Fibroblast of lung (primary cell): ENCODE data around the gene DUXB. TPM values are rescaled to one million over a fixed set of nuclear protein-coding genes. Genes with fewer than 3 reads are reported as not detected.

Source experiments
- polyA plus RNA-seq, 2 donors: library from polyadenylated mRNA; depleted of rRNA in 1 of 2; stranded (reverse) in 1 of 2; unstranded in 1 of 2; fragments of >200 nt; gene quantifications; 2 replicates each; pipeline ENCODE4 v1.2.1, GENCODE V29; 2011 to 2012; ENCODE audit warnings: missing spikeins in 1 of 2
- total RNA-seq: library from RNA; depleted of rRNA; stranded (reverse); fragments of >200 nt; gene quantifications from 2 replicates; pipeline ENCODE4 v1.2.1, GENCODE V29; 2014

DUXB gene
- total and polyA plus RNA-seq, 2 donors (not counting 1 experiment from before 2014, with no cell fraction given) = not detected

Other genes with a start within 250 kb of the DUXB start
- 14.5 and 20.3 TPM in 2 replicates for gene TMEM170A, start 236.8 kb downstream of the DUXB start, total RNA-seq
- 10.3 and 12.3 TPM in 2 replicates for gene TMEM170A, start 236.8 kb downstream of the DUXB start, polyA plus RNA-seq
- gene CHST6, start 206.0 kb downstream of the DUXB start, total RNA-seq = 0.17 and 0.26 TPM in 2 replicates
- 0.02 and 0.16 TPM in 2 replicates for gene CHST6, start 206.0 kb downstream of the DUXB start, polyA plus RNA-seq
- gene CHST5, start 165.4 kb downstream of the DUXB start, total RNA-seq = under 0.01 TPM in 1 of 2 replicates, not detected in the other
- gene CHST5, start 165.4 kb downstream of the DUXB start, polyA plus RNA-seq = 0.02 TPM in 1 of 2 replicates, not detected in the other
- gene TMEM231, start 145.2 kb downstream of the DUXB start, total RNA-seq = 4.1 and 9.6 TPM in 2 replicates
- gene TMEM231, start 145.2 kb downstream of the DUXB start, polyA plus RNA-seq = 18.8 and 23.4 TPM in 2 replicates
- 28.2 and 37.3 TPM in 2 replicates for gene GABARAPL2, start 135.1 kb downstream of the DUXB start, total RNA-seq
- 116 and 159 TPM in 2 replicates for gene GABARAPL2, start 135.1 kb downstream of the DUXB start, polyA plus RNA-seq
- gene ADAT1, start 78.2 kb downstream of the DUXB start, total RNA-seq = 47.8 and 50.4 TPM in 2 replicates
- 32.1 and 36.2 TPM in 2 replicates for gene ADAT1, start 78.2 kb downstream of the DUXB start, polyA plus RNA-seq
- gene KARS1, start 53.8 kb downstream of the DUXB start, total RNA-seq = 126 and 146 TPM in 2 replicates
- gene KARS1, start 53.8 kb downstream of the DUXB start, polyA plus RNA-seq = 148 and 185 TPM in 2 replicates
- gene TERF2IP, start 53.7 kb downstream of the DUXB start, total RNA-seq = 46.0 and 54.7 TPM in 2 replicates
- gene TERF2IP, start 53.7 kb downstream of the DUXB start, polyA plus RNA-seq = 41.2 and 47.5 TPM in 2 replicates
- not detected in 2 replicates for gene CPHXL2, start 24.5 kb downstream of the DUXB start, total RNA-seq
- gene CPHXL2, start 24.5 kb downstream of the DUXB start, polyA plus RNA-seq = not detected in 2 replicates
- not detected in 2 replicates for gene CPHXL, start 25.0 kb upstream of the DUXB start, total RNA-seq
- gene CPHXL, start 25.0 kb upstream of the DUXB start, polyA plus RNA-seq = not detected in 2 replicates